ENCODE data around the gene CA12. TPM values are rescaled to one million over a fixed set of nuclear protein-coding genes. Genes with fewer than 3 reads are reported as not detected.

CA12 gene
- total RNA-seq, 2 donors from 2014 or later, result not detected

- no peak for ATAC-seq
Observed at GRCh38 chr15:63409179-63409578, 27.5 kb upstream of the CA12 start.

GRCh38 chr15:63408524-63408923 lies 26.9 kb upstream of the CA12 start:
- H3K4me1 Mint-ChIP-seq (ENCODE audit: low read depth in 2 of 2), result peaks cover 0 to 6% of the 10 kb centered on the region in 2 donors
- H3K4me3 Mint-ChIP-seq, result no peak overlapping the region
- no peaks in the 10 kb centered on the region for H3K36me3 Mint-ChIP-seq
- H3K27me3 Mint-ChIP-seq, result peaks cover 2 to 6% of the 10 kb centered on the region in 2 donors
- H3K9me3 Mint-ChIP-seq, result no peaks in the 10 kb centered on the region
- ATAC-seq, result no peak
- DNase-seq (ENCODE audit: low spot score), result no peak
- no peak overlapping the region for H3K27ac Mint-ChIP-seq

More at GRCh38 chr15:63409179-63409578, 27.5 kb upstream of the CA12 start:
- Mint-ChIP-seq H3K4me3 (no peak overlapping the region), H3K4me1 (ENCODE audit: low read depth in 2 of 2) (peaks cover 0 to 6% of the 10 kb centered on the region in 2 donors), H3K36me3 (no peaks in the 10 kb centered on the region), H3K9me3 (no peaks in the 10 kb centered on the region), H3K27me3 (peaks cover 2 to 6% of the 10 kb centered on the region in 2 donors), H3K27ac (no peak overlapping the region)
- DNase-seq (ENCODE audit: low spot score), result no peak

GRCh38 chr15:63407612-63408011 lies 26.0 kb upstream of the CA12 start:
- Mint-ChIP-seq H3K27me3 (peaks cover 2 to 6% of the 10 kb centered on the region in 2 donors), H3K9me3 (no peaks in the 10 kb centered on the region), H3K36me3 (no peaks in the 10 kb centered on the region), H3K4me1 (ENCODE audit: low read depth in 2 of 2) (peaks cover 0 to 6% of the 10 kb centered on the region in 2 donors), H3K4me3 (no peak overlapping the region), H3K27ac (no peak overlapping the region)
- no peak for ATAC-seq
- no peak for DNase-seq (ENCODE audit: low spot score)

GRCh38 chr15:63405683-63406390 lies 24.2 kb upstream of the CA12 start:
- H3K4me3 Mint-ChIP-seq, result no peak overlapping the region
- H3K9me3 Mint-ChIP-seq, result no peaks in the 10 kb centered on the region

GRCh38 chr15:63405159-63405558 lies 23.5 kb upstream of the CA12 start:
- no peak for DNase-seq (ENCODE audit: low spot score)
- no peak overlapping the region for H3K4me3 Mint-ChIP-seq
- ATAC-seq, result peak in 1 of 2 donors; percentile 48

More at GRCh38 chr15:63405683-63406390, 24.2 kb upstream of the CA12 start:
- Mint-ChIP-seq H3K4me1 (ENCODE audit: low read depth in 2 of 2) (peaks cover 0 to 6% of the 10 kb centered on the region in 2 donors), H3K27ac (peak overlapping the region in 1 of 2 donors; percentile 57), H3K27me3 (peaks cover 2 to 5% of the 10 kb centered on the region in 2 donors), H3K36me3 (no peaks in the 10 kb centered on the region)
- DNase-seq (ENCODE audit: low spot score), result no peak
- ATAC-seq, result no peak

GRCh38 chr15:63403254-63403945 lies 21.8 kb upstream of the CA12 start:
- Mint-ChIP-seq H3K4me3 (no peak overlapping the region), H3K4me1 (ENCODE audit: low read depth in 2 of 2) (peaks cover 0 to 6% of the 10 kb centered on the region in 2 donors), H3K36me3 (no peaks in the 10 kb centered on the region), H3K9me3 (no peaks in the 10 kb centered on the region), H3K27me3 (peaks cover 9 to 11% of the 10 kb centered on the region in 2 donors), H3K27ac (no peak overlapping the region)
- DNase-seq (ENCODE audit: low spot score), result no peak
- no peak for ATAC-seq

More at GRCh38 chr15:63405159-63405558, 23.5 kb upstream of the CA12 start:
- Mint-ChIP-seq H3K36me3 (no peaks in the 10 kb centered on the region), H3K9me3 (no peaks in the 10 kb centered on the region), H3K4me1 (ENCODE audit: low read depth in 2 of 2) (peaks cover 0 to 6% of the 10 kb centered on the region in 2 donors), H3K27ac (no peak overlapping the region), H3K27me3 (peaks cover 0 to 2% of the 10 kb centered on the region in 2 donors)

- no peaks in the 10 kb centered on the region for H3K9me3 Mint-ChIP-seq
- H3K4me3 Mint-ChIP-seq, result no peak overlapping the region
- ATAC-seq (no peak), DNase-seq (ENCODE audit: low spot score) (no peak)
- H3K27me3 Mint-ChIP-seq, result peaks cover 9 to 15% of the 10 kb centered on the region in 2 donors
- peaks cover 0 to 6% of the 10 kb centered on the region in 2 donors for H3K4me1 Mint-ChIP-seq (ENCODE audit: low read depth in 2 of 2)
- H3K27ac Mint-ChIP-seq, result no peak overlapping the region
- H3K36me3 Mint-ChIP-seq, result no peaks in the 10 kb centered on the region
Observed at GRCh38 chr15:63402498-63403253, 21.0 kb upstream of the CA12 start.

- DNase-seq (ENCODE audit: low spot score) (no peak), ATAC-seq (no peak)
- peaks cover 0 to 6% of the 10 kb centered on the region in 2 donors for H3K4me1 Mint-ChIP-seq (ENCODE audit: low read depth in 2 of 2)
- H3K27ac Mint-ChIP-seq, result no peak overlapping the region
- H3K9me3 Mint-ChIP-seq, result no peaks in the 10 kb centered on the region
- H3K27me3 Mint-ChIP-seq, result peaks cover 7 to 15% of the 10 kb centered on the region in 2 donors
- H3K4me3 Mint-ChIP-seq, result no peak overlapping the region
- no peaks in the 10 kb centered on the region for H3K36me3 Mint-ChIP-seq
Observed at GRCh38 chr15:63401714-63402497, 20.3 kb upstream of the CA12 start.

- Mint-ChIP-seq H3K4me3 (no peak overlapping the region), H3K4me1 (ENCODE audit: low read depth in 2 of 2) (peaks cover 0 to 6% of the 10 kb centered on the region in 2 donors), H3K27me3 (peaks cover 7 to 15% of the 10 kb centered on the region in 2 donors), H3K36me3 (no peaks in the 10 kb centered on the region), H3K9me3 (no peaks in the 10 kb centered on the region), H3K27ac (no peak overlapping the region)
- DNase-seq (ENCODE audit: low spot score) (no peak), ATAC-seq (no peak)
Observed at GRCh38 chr15:63401078-63401477, 19.4 kb upstream of the CA12 start.

GRCh38 chr15:63398456-63398855 lies 16.8 kb upstream of the CA12 start:
- H3K9me3 Mint-ChIP-seq, result no peaks in the 10 kb centered on the region
- H3K27ac Mint-ChIP-seq, result no peak overlapping the region
- ATAC-seq, result no peak
- DNase-seq (ENCODE audit: low spot score), result no peak
- H3K36me3 Mint-ChIP-seq, result no peaks in the 10 kb centered on the region
- no peak overlapping the region for H3K4me3 Mint-ChIP-seq
- H3K27me3 Mint-ChIP-seq, result peaks cover 18 to 25% of the 10 kb centered on the region in 2 donors
- H3K4me1 Mint-ChIP-seq (ENCODE audit: low read depth in 2 of 2), result no peaks in the 10 kb centered on the region

GRCh38 chr15:63396152-63396928 lies 14.7 kb upstream of the CA12 start:
- H3K36me3 Mint-ChIP-seq, result no peaks in the 10 kb centered on the region
- H3K9me3 Mint-ChIP-seq, result no peaks in the 10 kb centered on the region
- ATAC-seq (no peak), DNase-seq (ENCODE audit: low spot score) (no peak)
- H3K27ac Mint-ChIP-seq, result no peak overlapping the region
- peaks cover 20 to 37% of the 10 kb centered on the region in 2 donors for H3K27me3 Mint-ChIP-seq
- no peak overlapping the region for H3K4me3 Mint-ChIP-seq
- H3K4me1 Mint-ChIP-seq (ENCODE audit: low read depth in 2 of 2), result peaks cover 6 to 9% of the 10 kb centered on the region in 2 donors

GRCh38 chr15:63395730-63396151 lies 14.1 kb upstream of the CA12 start:
- Mint-ChIP-seq H3K4me1 (ENCODE audit: low read depth in 2 of 2) (peaks cover 6 to 9% of the 10 kb centered on the region in 2 donors), H3K27ac (no peak overlapping the region), H3K9me3 (no peaks in the 10 kb centered on the region), H3K27me3 (peaks cover 20 to 37% of the 10 kb centered on the region in 2 donors), H3K36me3 (no peaks in the 10 kb centered on the region), H3K4me3 (no peak overlapping the region)
- no peak for DNase-seq (ENCODE audit: low spot score)
- ATAC-seq, result no peak
